ENCODE measurements around the gene PTPRM.
"Not testable (repeated sequence)": the region's sequence is repeated elsewhere in the genome, so short reads cannot be mapped to it uniquely, and the experiment has no call there.

Gene PTPRM

GRCh38 chr18:8050616-8051329 lies 483.7 kb downstream of the PTPRM start:
- DNase-seq (ENCODE audit: low read depth in 2 of 2): no peak

DNA sequence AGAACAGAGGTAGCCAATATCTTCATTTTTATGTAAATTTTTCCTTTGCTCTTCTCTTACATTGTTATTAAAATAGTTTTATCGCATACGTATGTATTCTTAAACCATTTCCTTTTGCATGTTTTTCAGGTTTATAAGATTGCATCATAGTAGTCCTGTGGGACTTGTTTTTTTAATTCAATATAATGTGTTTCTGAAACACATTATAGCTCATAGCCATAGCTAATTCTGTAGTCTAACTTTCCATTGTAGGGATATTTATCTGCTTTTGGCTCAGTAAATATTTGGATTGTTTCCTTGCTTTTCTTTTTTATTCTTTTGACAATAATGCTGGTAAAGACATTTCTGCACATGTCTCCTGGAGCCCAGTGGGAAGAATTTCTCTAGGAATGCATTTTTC lies 484.3 kb downstream of the PTPRM start:
- DNase-seq (ENCODE audit: low read depth in 2 of 2): no peak

DNA sequence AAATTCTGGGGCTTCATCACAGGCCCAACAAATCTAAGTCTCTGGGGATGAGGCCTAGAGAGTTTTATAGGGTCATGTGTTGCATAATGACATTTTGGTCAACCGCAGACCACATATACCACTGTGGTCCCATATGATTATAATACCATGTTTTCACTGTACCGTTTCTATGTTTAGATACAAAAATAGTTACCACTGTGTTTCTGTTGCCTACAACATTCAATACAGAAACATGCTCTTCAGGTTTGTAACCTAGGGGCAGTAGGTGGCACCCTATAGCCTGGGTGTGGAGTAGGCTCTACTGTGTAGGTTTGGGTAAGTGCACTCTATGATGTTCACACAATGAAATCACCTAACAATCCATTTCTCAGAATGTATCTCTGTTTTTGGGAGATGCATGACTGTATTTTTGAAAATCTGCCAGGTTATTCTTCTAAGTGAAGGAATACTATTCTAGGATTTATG lies 485.2 kb downstream of the PTPRM start:
- DNase-seq (ENCODE audit: low read depth in 2 of 2): no peak

GRCh38 chr18:8056723-8057122 lies 489.6 kb downstream of the PTPRM start:
- DNase-seq (ENCODE audit: low read depth in 2 of 2): no peak

GRCh38 chr18:8063152-8063551 lies 496.0 kb downstream of the PTPRM start:
- not testable (repeated sequence) for DNase-seq (ENCODE audit: low read depth in 2 of 2)

DNA sequence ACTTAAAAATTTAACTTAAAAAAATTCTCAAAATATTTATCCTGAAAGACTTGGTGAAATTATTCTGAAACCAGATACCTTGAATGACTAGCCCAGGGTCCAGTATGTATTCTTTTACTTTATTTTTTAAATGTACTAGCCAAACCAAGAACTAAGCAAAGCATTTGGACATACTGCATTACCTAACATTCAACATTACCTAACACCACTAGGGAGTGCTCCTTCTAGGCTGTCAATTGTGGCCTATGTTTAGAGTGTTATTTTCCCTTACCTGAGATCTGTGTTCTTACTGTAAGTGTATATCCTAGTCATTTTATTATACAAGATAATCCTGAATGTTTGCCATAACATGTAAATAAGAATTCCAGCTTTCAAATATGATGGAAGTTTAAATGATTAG lies 496.6 kb downstream of the PTPRM start:
- no peak for DNase-seq (ENCODE audit: low read depth in 2 of 2)

DNA sequence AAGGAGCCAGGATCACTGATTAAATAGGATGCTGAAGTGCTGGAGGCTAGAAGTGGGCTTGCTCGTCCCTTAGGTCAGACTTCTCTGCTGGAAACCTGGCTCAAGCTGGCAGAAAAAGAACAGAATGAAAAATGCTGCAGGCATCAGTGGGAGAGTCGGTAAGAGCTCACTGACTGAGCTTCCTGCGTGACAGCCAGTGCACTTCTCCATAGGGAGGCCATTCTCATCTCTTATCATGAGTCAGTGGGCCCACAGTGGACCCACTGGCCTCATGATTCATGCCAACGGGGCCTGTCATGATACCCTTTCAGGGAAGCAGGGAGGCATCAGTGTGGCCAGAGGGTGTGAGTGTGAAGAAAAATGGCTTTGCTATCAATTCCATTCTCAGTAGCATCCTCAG lies 498.2 kb downstream of the PTPRM start:
- no peak for DNase-seq (ENCODE audit: low read depth in 2 of 2)

DNA sequence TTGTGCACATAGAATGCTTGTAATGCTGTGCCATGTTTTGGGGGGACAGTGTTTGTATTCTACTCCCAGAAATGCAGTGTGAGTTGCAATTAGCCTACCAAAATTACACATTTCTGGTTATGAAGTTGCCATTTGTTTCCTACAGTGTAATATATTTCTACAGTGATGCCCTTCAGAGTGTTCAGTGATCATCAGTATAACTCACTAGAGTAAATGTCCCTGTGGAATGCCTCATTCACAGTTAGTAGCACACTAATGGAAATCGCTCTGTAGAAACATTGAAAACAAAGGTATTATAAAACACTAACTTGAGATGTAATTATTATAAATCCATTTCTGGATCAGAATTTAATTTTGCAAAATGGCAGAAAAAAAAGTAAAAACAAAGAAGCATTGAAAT lies 498.7 kb downstream of the PTPRM start:
- no peak for DNase-seq (ENCODE audit: low read depth in 2 of 2)

- DNase-seq (ENCODE audit: low read depth in 2 of 2): no peak
Observed at GRCh38 chr18:8069708-8070107, 502.6 kb downstream of the PTPRM start.

DNA sequence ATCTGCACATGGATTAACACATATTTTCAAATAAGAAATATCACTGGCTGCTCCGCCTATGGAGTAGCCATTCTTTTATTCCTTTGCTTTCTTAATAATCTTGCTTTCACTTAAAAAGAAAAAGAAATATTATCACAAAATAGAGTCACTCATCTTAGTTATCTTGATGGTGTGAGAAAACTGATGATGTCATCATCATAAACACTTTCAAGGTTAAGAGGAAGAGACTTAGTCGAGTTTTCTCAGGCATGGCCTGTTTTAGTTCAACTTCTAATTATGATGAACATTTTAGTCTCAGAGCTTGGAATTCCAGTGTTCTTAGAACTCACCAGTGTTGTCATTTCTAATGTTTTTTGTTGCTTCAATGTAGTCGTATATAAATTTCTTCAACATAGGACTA lies 506.1 kb downstream of the PTPRM start:
- no peak for DNase-seq (ENCODE audit: low read depth in 2 of 2)

- DNase-seq (ENCODE audit: low read depth in 2 of 2): no peak
Observed at GRCh38 chr18:8080092-8080491, 513.0 kb downstream of the PTPRM start.

DNA sequence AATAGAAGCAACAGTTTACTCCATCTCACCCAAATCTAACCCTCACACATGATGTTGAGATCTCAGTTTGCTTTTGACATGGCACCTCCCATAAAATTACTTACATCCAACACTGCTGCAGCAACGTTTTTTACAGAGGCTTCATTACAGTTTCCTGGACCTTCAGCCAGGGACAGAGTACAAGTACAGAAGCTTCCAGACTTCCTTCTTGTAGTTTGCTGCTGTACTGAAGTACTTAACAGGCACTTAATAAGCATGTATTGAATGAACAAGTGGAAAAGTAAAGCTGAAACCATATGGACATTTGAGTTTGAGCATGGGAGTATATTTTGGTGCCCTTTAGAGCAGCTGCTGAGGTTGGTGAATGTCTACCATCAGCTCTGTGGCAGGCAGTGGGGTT lies 514.2 kb downstream of the PTPRM start:
- no peak for DNase-seq (ENCODE audit: low read depth in 2 of 2)

- DNase-seq (ENCODE audit: low read depth in 2 of 2): no peak
Observed at GRCh38 chr18:8081872-8082553, 514.9 kb downstream of the PTPRM start.

DNA sequence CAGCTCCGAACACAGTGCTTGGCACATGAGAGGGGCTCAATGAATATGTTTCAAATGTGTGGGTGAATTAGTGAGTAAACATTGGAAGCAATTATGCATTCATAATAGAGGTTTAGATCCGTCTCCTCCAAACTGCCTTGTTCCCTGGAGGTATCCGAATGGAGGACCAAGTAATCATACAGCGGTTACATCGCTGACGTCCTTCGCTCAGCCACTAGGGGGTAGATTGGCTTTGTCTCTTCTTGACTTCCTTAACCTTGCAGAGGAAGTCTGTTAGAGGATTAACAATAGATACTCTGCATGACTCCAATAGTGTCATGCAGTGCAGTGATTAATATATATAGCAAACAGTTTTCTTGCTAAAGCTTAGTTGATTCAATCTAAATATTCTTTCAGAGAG lies 517.0 kb downstream of the PTPRM start:
- DNase-seq (ENCODE audit: low read depth in 2 of 2): no peak

GRCh38 chr18:8088626-8089025 lies 521.5 kb downstream of the PTPRM start:
- DNase-seq (ENCODE audit: low read depth in 2 of 2): no peak

DNA sequence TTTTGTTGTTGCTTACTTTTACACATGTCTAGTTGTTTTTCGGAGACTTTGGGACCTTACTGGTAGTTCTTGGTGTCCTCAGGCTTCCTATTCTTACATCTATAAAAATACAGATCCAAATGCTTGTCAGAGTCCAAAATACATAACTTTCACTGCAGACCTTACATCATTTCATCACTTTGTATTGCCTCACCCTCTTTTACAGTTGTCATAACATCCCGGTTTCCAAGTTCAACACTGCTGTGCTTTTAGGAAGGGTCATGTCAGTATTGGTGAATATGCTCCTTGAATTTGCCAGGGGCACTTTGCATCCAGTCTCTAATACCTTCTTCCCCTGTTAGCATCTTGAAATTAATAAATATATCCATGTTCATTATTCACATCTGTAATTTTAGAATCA lies 523.9 kb downstream of the PTPRM start:
- DNase-seq (ENCODE audit: low read depth in 2 of 2): no peak

- no peak for DNase-seq (ENCODE audit: low read depth in 2 of 2)
Observed at GRCh38 chr18:8095947-8096570, 528.9 kb downstream of the PTPRM start.

DNA sequence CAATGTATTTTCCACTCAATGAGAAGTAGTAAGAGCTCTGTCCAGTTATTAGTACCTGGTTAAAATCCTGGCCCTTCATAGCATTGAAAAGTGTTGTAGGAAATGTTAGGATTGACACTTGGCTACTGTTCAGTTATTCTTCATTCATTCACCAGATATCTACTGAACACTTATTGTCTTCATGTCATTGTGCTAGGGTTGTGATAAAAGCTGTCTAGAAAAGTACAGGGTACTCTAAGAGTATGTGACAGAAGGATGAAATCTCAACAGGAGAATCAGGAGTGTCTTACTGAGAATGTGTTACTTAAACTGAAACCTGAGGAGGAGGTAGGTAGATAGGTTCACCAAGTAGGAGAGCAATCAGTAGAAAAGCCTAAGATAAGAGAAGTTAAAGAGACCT lies 530.3 kb downstream of the PTPRM start:
- no peak for DNase-seq (ENCODE audit: low read depth in 2 of 2)

GRCh38 chr18:8097927-8098326 lies 530.8 kb downstream of the PTPRM start:
- no peak for DNase-seq (ENCODE audit: low read depth in 2 of 2)

GRCh38 chr18:8106603-8107002 lies 539.5 kb downstream of the PTPRM start:
- no peak for DNase-seq (ENCODE audit: low read depth in 2 of 2)

- no peak for DNase-seq (ENCODE audit: low read depth in 2 of 2)
Observed at GRCh38 chr18:8107426-8107825, 540.3 kb downstream of the PTPRM start.

- no peak for DNase-seq (ENCODE audit: low read depth in 2 of 2)
Observed at GRCh38 chr18:8114480-8114879, 547.4 kb downstream of the PTPRM start.

- DNase-seq (ENCODE audit: low read depth in 2 of 2): no peak
Observed at GRCh38 chr18:8116341-8117005, 549.4 kb downstream of the PTPRM start.
